ENCODE measurements around the gene GRK2.

Gene GRK2

GRCh38 chr11:67261946-67262681 lies 4.2 kb upstream of the GRK2 start:
- no peak for TF ChIP-seq CTCF (IDR thresholded peaks at IDR 0.05; ENCODE audit: extremely low read depth, insufficient read depth, missing control alignments)
- in situ Hi-C loops (cut with MboI; ENCODE audit: low pct_unique_long_range_greater_than_20kb, low sequenced_read_pairs, unreplicated experiment) = loop anchor here (5.0 kb wide), 1 partner anchor 55 kb away; no protein-coding TSS in a partner anchor
- no peak for DNase-seq (ENCODE audit: low spot score)

- peak; percentile 93 for DNase-seq (ENCODE audit: low spot score)
- in situ Hi-C loops (cut with MboI; ENCODE audit: low pct_unique_long_range_greater_than_20kb, low sequenced_read_pairs, unreplicated experiment) = loop anchor here (5.0 kb wide), 1 partner anchor 54 kb away; no protein-coding TSS in a partner anchor
- peak; percentile 92 for TF ChIP-seq CTCF (IDR thresholded peaks at IDR 0.05; ENCODE audit: extremely low read depth, insufficient read depth, missing control alignments)
Measured at GRCh38 chr11:67262731-67263675, 3.3 kb upstream of the GRK2 start.

- no peak for TF ChIP-seq CTCF (IDR thresholded peaks at IDR 0.05; ENCODE audit: extremely low read depth, insufficient read depth, missing control alignments)
- in situ Hi-C loops (cut with MboI; ENCODE audit: low pct_unique_long_range_greater_than_20kb, low sequenced_read_pairs, unreplicated experiment) = loop anchor here (5.0 kb wide), 1 partner anchor 53 kb away; no protein-coding TSS in a partner anchor
- no peak for DNase-seq (ENCODE audit: low spot score)
Measured at GRCh38 chr11:67264260-67264659, 2.0 kb upstream of the GRK2 start.

- TF ChIP-seq CTCF (IDR thresholded peaks at IDR 0.05; ENCODE audit: extremely low read depth, insufficient read depth, missing control alignments) = no peak
- in situ Hi-C loops (cut with MboI; ENCODE audit: low pct_unique_long_range_greater_than_20kb, low sequenced_read_pairs, unreplicated experiment) = loop anchor here (5.0 kb wide), 1 partner anchor 52 kb away; no protein-coding TSS in a partner anchor
- DNase-seq (ENCODE audit: low spot score) = no peak
Measured at GRCh38 chr11:67264877-67265632, 1.2 kb upstream of the GRK2 start.

- peak; percentile 93 for TF ChIP-seq CTCF (IDR thresholded peaks at IDR 0.05; ENCODE audit: extremely low read depth, insufficient read depth, missing control alignments)
Measured at GRCh38 chr11:67265633-67266448, 432 bp upstream of the GRK2 start.

More at GRCh38 chr11:67265633-67266448, 432 bp upstream of the GRK2 start:
- peak; percentile 90 for DNase-seq (ENCODE audit: low spot score)
- in situ Hi-C loops (cut with MboI; ENCODE audit: low pct_unique_long_range_greater_than_20kb, low sequenced_read_pairs, unreplicated experiment) = no loop called here

Measured in GM13977 (cell line).